Spleen (tissue), 11 donors: ENCODE data around the gene ITGA4. TPM values are rescaled to one million over a fixed set of nuclear protein-coding genes. Genes with fewer than 3 reads are reported as not detected.

ENCODE experiments used
- DNase-seq: peaks from one replicate; pipeline ENCODE4 v3.0.0-alpha.2; 2020
- H3K27ac ChIP-seq, 8 donors: fragments of 200-600 bp; sonication (generic) in 7 of 8; 1 replicate in 4 of 8; 2 replicates in 4 of 8; pipeline versions ENCODE4 v1.5.0 to v1.8.0; 2016 to 2021; ENCODE audit warnings: inconsistent platforms in 4 of 8, mild to moderate bottlenecking in 4 of 8, moderate library complexity in 1 of 8
- H3K27me3 ChIP-seq, 7 donors: fragments of 200-600 bp; sonication (generic) in 6 of 7; replicated peaks in 1 of 7; 1 replicate in 4 of 7; 2 replicates in 3 of 7; pipeline versions ENCODE4 v1.5.0 to v1.8.0; 2016 to 2021; ENCODE audit warnings: inconsistent platforms in 3 of 7, mild to moderate bottlenecking in 1 of 7
- H3K36me3 ChIP-seq, 6 donors: fragments of 200-600 bp; sonication (generic) in 5 of 6; 1 replicate in 4 of 6; 2 replicates in 2 of 6; pipeline versions ENCODE4 v1.5.0 to v1.8.0; 2016 to 2021; ENCODE audit warnings: inconsistent platforms in 2 of 6
- H3K4me1 ChIP-seq, 6 donors: fragments of 200-600 bp; sonication (generic) in 5 of 6; 1 replicate in 3 of 6; 2 replicates in 3 of 6; pipeline versions ENCODE4 v1.5.0 to v1.8.0; 2016 to 2021; ENCODE audit warnings: inconsistent platforms in 3 of 6
- H3K4me3 ChIP-seq, 8 donors: fragments of 200-600 bp; sonication (generic) in 7 of 8; 1 replicate in 4 of 8; 2 replicates in 4 of 8; pipeline versions ENCODE4 v1.5.0 to v1.8.0; 2016 to 2021; ENCODE audit warnings: inconsistent platforms in 4 of 8, mild to moderate bottlenecking in 4 of 8, moderate library complexity in 2 of 8
- H3K9me3 ChIP-seq, 8 donors: fragments of 200-600 bp; sonication (generic) in 7 of 8; 1 replicate in 4 of 8; 2 replicates in 4 of 8; pipeline versions ENCODE4 v1.5.0 to v1.8.0; 2016 to 2021; ENCODE audit warnings: inconsistent platforms in 4 of 8
- POLR2A ChIP-seq, 3 donors: fragments of 450-650 bp; IDR thresholded peaks; one replicate each; pipeline ENCODE4 v1.5.1; 2017; ENCODE audit warnings: antibody characterized with exemption in 3 of 3, mild to moderate bottlenecking in 1 of 3
- POLR2AphosphoS5 ChIP-seq, 3 donors: sonication (generic); formaldehyde crosslinking; IDR thresholded peaks; one replicate each; pipeline ENCODE4 v1.5.1; 2017; ENCODE audit warnings: antibody characterized with exemption in 3 of 3
- WGBS, 5 donors: extraction: QIAGEN DNeasy Blood & Tissue Kit in 3 of 5; methylation state at CpG; one replicate each; pipeline versions ENCODE4 v1.1.5 to v1.1.7; 2013 to 2018; 5-methylcytosine and 5-hydroxymethylcytosine counted together
- intact Hi-C: fragments of 100-400 bp; cut with DNase I; formaldehyde crosslinking; loops from one replicate; pipeline ENCODE4 v1.15.0; 2023; ENCODE audit warnings: low total_unique reads
- polyA plus RNA-seq, 3 donors: library from polyadenylated mRNA; stranded (reverse); fragments of 200-250 nt; gene quantifications; one replicate each; pipeline ENCODE4 v1.2.1, GENCODE V29; 2013
- total RNA-seq, 7 donors: library from RNA; depleted of rRNA in 3 of 7; stranded (reverse); fragments of >200 nt in 3 of 7; fragmentation: NEBNext Ultra II Directional in 4 of 7; extraction: Animal tissue kit (Norgen Biotek cat#: 25700) in 4 of 7; gene quantifications; one replicate each; pipeline versions ENCODE4 v1.1.0 to v1.2.1, GENCODE V29; 2016 to 2021
- TF ChIP-seq, protein P1 (sequence below), 11 experiments: fragments of 200-600 bp in 7 of 11; fragments of 450-650 bp in 4 of 11; sonication (generic) in 4 of 11; IDR thresholded peaks in 8 of 11; conservative IDR thresholded peaks in 3 of 11; 1 replicate in 7 of 11; 2 replicates in 4 of 11; pipeline versions ENCODE4 v1.4.0 to v1.8.0; 2016 to 2021; ENCODE audit warnings: antibody characterized with exemption in 11 of 11, inconsistent platforms in 4 of 11, mild to moderate bottlenecking in 1 of 11
- donor health status: healthy with polysubstance abuse.
- donor health status: DM: no; HTN: no; CAD: no; lungs with moderate emphysema.
- donor health status: DM: no; HTN: no; CAD: no.
- donor health status: Bipolar disorder and iron deficiency.
- donor health status: healthy.
- donor health status: DM: no; HTN: no; CAD: no.
- donor health status: DM: yes; HTN: yes; CAD: no.

Gene ITGA4
- total and polyA plus RNA-seq, 10 donors, result 13.3 to 207 (median 147) TPM

- TF ChIP-seq POLR2A (IDR thresholded peaks at IDR 0.05) (no peak), POLR2AphosphoS5 (IDR thresholded peaks at IDR 0.05) (no peak)
- TF ChIP-seq, protein P1, sequence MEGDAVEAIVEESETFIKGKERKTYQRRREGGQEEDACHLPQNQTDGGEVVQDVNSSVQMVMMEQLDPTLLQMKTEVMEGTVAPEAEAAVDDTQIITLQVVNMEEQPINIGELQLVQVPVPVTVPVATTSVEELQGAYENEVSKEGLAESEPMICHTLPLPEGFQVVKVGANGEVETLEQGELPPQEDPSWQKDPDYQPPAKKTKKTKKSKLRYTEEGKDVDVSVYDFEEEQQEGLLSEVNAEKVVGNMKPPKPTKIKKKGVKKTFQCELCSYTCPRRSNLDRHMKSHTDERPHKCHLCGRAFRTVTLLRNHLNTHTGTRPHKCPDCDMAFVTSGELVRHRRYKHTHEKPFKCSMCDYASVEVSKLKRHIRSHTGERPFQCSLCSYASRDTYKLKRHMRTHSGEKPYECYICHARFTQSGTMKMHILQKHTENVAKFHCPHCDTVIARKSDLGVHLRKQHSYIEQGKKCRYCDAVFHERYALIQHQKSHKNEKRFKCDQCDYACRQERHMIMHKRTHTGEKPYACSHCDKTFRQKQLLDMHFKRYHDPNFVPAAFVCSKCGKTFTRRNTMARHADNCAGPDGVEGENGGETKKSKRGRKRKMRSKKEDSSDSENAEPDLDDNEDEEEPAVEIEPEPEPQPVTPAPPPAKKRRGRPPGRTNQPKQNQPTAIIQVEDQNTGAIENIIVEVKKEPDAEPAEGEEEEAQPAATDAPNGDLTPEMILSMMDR (IDR thresholded peaks at IDR 0.05 in 8 of 11, conservative IDR thresholded peaks at IDR 0.05 in 3 of 11), result no peak
- 83 to 96% (median 89%) methylated on average over 2 of the region's 2 CpGs for WGBS, 5 donors
- Histone ChIP-seq H3K4me1 (no peaks in the 10 kb centered on the region), H3K36me3 (no peaks in the 10 kb centered on the region), H3K27ac (no peak overlapping the region), H3K9me3 (no peaks in the 10 kb centered on the region), H3K27me3 (peaks cover 0 to 11% (median 0%) of the 10 kb centered on the region in 7 donors), H3K4me3 (no peak overlapping the region)
- intact Hi-C loops, result no loop called here
- DNase-seq, result no peak
These were observed 112.9 kb downstream of the ITGA4 start for GRCh38 chr2:181570059-181570458.

DNA sequence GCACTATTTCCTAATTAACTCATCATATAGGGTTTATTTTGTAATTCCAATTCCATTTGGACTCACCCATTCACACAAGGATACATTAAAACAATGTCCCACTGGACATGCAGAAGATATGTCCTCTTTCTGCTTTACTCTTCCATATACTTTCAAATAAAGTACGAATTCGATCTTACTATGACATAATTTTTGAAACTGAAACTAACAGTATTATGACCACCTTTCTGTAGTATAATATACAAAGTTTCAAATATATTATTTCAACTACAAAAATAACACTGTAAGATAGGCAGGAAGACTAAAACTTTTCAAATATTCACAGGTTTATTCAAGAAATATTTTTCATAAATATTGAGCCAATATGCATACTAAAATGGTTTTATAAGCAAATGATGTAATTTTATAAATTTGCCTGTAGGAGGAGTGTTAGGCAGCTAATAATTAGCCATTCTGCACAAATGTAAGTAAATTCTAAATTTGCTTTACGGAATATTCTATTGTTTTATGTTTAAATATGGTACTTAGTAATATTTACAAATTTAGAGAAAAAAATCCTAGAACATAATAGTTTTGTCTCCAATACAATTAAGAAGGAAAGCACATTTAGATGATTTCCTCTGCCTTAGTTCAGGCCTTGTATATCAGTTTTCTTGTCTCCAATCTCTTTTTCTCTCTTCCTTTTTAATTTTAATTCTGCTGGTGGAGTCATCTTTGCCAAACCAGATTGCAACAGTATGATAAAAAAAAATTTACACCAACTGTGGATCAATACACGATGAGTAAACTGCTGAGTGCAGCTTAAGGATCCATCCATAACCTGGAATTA lies 113.9 kb downstream of the ITGA4 start:
- Histone ChIP-seq H3K36me3 (no peaks in the 10 kb centered on the region), H3K27ac (no peak overlapping the region), H3K9me3 (no peaks in the 10 kb centered on the region), H3K4me3 (no peak overlapping the region), H3K4me1 (no peaks in the 10 kb centered on the region), H3K27me3 (peaks cover 0 to 11% (median 0%) of the 10 kb centered on the region in 7 donors)
- no peak for DNase-seq
- intact Hi-C loops, result no loop called here
- no peak for TF ChIP-seq POLR2AphosphoS5 (IDR thresholded peaks at IDR 0.05)
- TF ChIP-seq POLR2A (IDR thresholded peaks at IDR 0.05), result no peak
- TF ChIP-seq, protein P1 (IDR thresholded peaks at IDR 0.05 in 8 of 11, conservative IDR thresholded peaks at IDR 0.05 in 3 of 11), result peak in 3 of 11 experiments; percentile 10 to 27 (median 23)
- WGBS, 5 donors, result 63 to 80% (median 71%) methylated on average over 4 of the region's 4 CpGs

GRCh38 chr2:181573140-181573736 lies 116.1 kb downstream of the ITGA4 start:
- no peaks in the 10 kb centered on the region for H3K4me1 ChIP-seq
- DNase-seq, result no peak
- H3K9me3 ChIP-seq, result no peaks in the 10 kb centered on the region
- H3K36me3 ChIP-seq, result no peaks in the 10 kb centered on the region
- intact Hi-C loops, result no loop called here
- no peak overlapping the region for H3K4me3 ChIP-seq
- TF ChIP-seq POLR2AphosphoS5 (IDR thresholded peaks at IDR 0.05) (no peak), POLR2A (IDR thresholded peaks at IDR 0.05) (no peak)
- TF ChIP-seq, protein P1 (IDR thresholded peaks at IDR 0.05 in 8 of 11, conservative IDR thresholded peaks at IDR 0.05 in 3 of 11), result peak in 4 of 11 experiments; percentile 9 to 20 (median 20)
- H3K27ac ChIP-seq, result no peak overlapping the region
- 47 to 60% (median 49%) methylated on average over 4 of the region's 4 CpGs for WGBS, 5 donors
- peaks cover 0 to 11% (median 0%) of the 10 kb centered on the region in 7 donors for H3K27me3 ChIP-seq

- intact Hi-C loops, result no loop called here
- Histone ChIP-seq H3K4me3 (no peak overlapping the region), H3K36me3 (no peaks in the 10 kb centered on the region), H3K4me1 (no peaks in the 10 kb centered on the region), H3K27me3 (peaks cover 0 to 11% (median 0%) of the 10 kb centered on the region in 7 donors), H3K9me3 (no peaks in the 10 kb centered on the region), H3K27ac (no peak overlapping the region)
- WGBS, 5 donors, result 77 to 86% (median 81%) methylated on average over 7 of the region's 7 CpGs
- DNase-seq, result no peak
- no peak for TF ChIP-seq POLR2A (IDR thresholded peaks at IDR 0.05)
These were observed 117.1 kb downstream of the ITGA4 start for GRCh38 chr2:181574321-181574720.
